22Rv1 (cell line): ENCODE measurements around the gene ALS2CL.

Source experiments
- CTCF ChIP-seq: fragments of 450-650 bp; IDR thresholded peaks from 2 replicates; pipeline ENCODE4 v1.5.1; 2017; ENCODE audit warnings: mild to moderate bottlenecking
- ZFX ChIP-seq: fragments of 450-650 bp; IDR thresholded peaks from 2 replicates; pipeline ENCODE4 v1.6.1; 2017; ENCODE audit warnings: antibody characterized with exemption, borderline replicate concordance

GRCh38 chr3:46711760-46712159 is 18.3 kb upstream of the ALS2CL start:
- TF ChIP-seq CTCF (no peak), ZFX (no peak)
